ENCODE data around the gene FGFR2. TPM values are rescaled to one million over a fixed set of nuclear protein-coding genes. Genes with fewer than 3 reads are reported as not detected.
A peak's percentile ranks its signal among the peaks of the same experiment; 100 is the strongest.
"Not testable (repeated sequence)": the region's sequence is repeated elsewhere in the genome, so short reads cannot be mapped to it uniquely, and the experiment has no call there.

The FGFR2 gene
- total RNA-seq, 1 donor from 2014 or later: 22.6 TPM

GRCh38 chr10:121527690-121528089 lies 70.6 kb downstream of the FGFR2 start:
- ATAC-seq (no peak), DNase-seq (ENCODE audit: low spot score) (no peak)

- ATAC-seq (no peak), DNase-seq (ENCODE audit: low spot score) (no peak)
These were observed 71.4 kb downstream of the FGFR2 start for GRCh38 chr10:121526801-121527221.

- DNase-seq (ENCODE audit: low spot score) (no peak), ATAC-seq (no peak)
These were observed 72.0 kb downstream of the FGFR2 start for GRCh38 chr10:121526135-121526790.

- ATAC-seq: peak; percentile 52
- DNase-seq (ENCODE audit: low spot score): no peak
These were observed 72.8 kb downstream of the FGFR2 start for GRCh38 chr10:121525251-121526134.

- DNase-seq (ENCODE audit: low spot score) (no peak), ATAC-seq (no peak)
These were observed 74.0 kb downstream of the FGFR2 start for GRCh38 chr10:121524157-121524817.

- ATAC-seq: no peak
These were observed 75.4 kb downstream of the FGFR2 start for GRCh38 chr10:121522831-121523230.

GRCh38 chr10:121521794-121522556 lies 76.3 kb downstream of the FGFR2 start:
- ATAC-seq (no peak), DNase-seq (ENCODE audit: low spot score) (no peak)

More at GRCh38 chr10:121522831-121523230, 75.4 kb downstream of the FGFR2 start:
- no peak for DNase-seq (ENCODE audit: low spot score)

GRCh38 chr10:121520526-121520925 lies 77.7 kb downstream of the FGFR2 start:
- ATAC-seq; DNase-seq (ENCODE audit: low spot score): not testable (repeated sequence)

GRCh38 chr10:121519901-121520493 lies 78.2 kb downstream of the FGFR2 start:
- no peak for DNase-seq (ENCODE audit: low spot score)
- ATAC-seq: no peak

GRCh38 chr10:121519411-121519810 lies 78.8 kb downstream of the FGFR2 start:
- DNase-seq (ENCODE audit: low spot score): no peak
- ATAC-seq: no peak

GRCh38 chr10:121518333-121518732 lies 79.9 kb downstream of the FGFR2 start:
- no peak for ATAC-seq

GRCh38 chr10:121516093-121516865 lies 82.0 kb downstream of the FGFR2 start:
- no peak for ATAC-seq

More at GRCh38 chr10:121518333-121518732, 79.9 kb downstream of the FGFR2 start:
- no peak for DNase-seq (ENCODE audit: low spot score)

GRCh38 chr10:121514141-121514865 lies 83.9 kb downstream of the FGFR2 start:
- ATAC-seq (no peak), DNase-seq (ENCODE audit: low spot score) (no peak)

More at GRCh38 chr10:121516093-121516865, 82.0 kb downstream of the FGFR2 start:
- DNase-seq (ENCODE audit: low spot score): no peak

GRCh38 chr10:121511943-121512342 lies 86.3 kb downstream of the FGFR2 start:
- ATAC-seq: no peak
- no peak for DNase-seq (ENCODE audit: low spot score)

GRCh38 chr10:121511460-121511859 lies 86.8 kb downstream of the FGFR2 start:
- DNase-seq (ENCODE audit: low spot score) (no peak), ATAC-seq (no peak)

- ATAC-seq: no peak
- DNase-seq (ENCODE audit: low spot score): no peak
These were observed 88.0 kb downstream of the FGFR2 start for GRCh38 chr10:121510201-121510771.

GRCh38 chr10:121509796-121510195 lies 88.4 kb downstream of the FGFR2 start:
- ATAC-seq: no peak

GRCh38 chr10:121509112-121509511 lies 89.1 kb downstream of the FGFR2 start:
- no peak for ATAC-seq
- DNase-seq (ENCODE audit: low spot score): no peak

More at GRCh38 chr10:121509796-121510195, 88.4 kb downstream of the FGFR2 start:
- no peak for DNase-seq (ENCODE audit: low spot score)
